M059J (cell line): ENCODE results near the gene GOLGA7B. TPM values are rescaled to one million over a fixed set of nuclear protein-coding genes. Genes with fewer than 3 reads are reported as not detected.

Experiments
- DNase-seq: peaks from one replicate; pipeline ENCODE4 v3.0.0-alpha.2; 2012; ENCODE audit warnings: low read depth
- total RNA-seq: library from RNA; depleted of rRNA; stranded (reverse); fragments of >200 nt; shearing (Covaris generic); gene quantifications from 2 replicates; pipeline ENCODE4 v1.2.3, GENCODE V29; 2014

GOLGA7B gene
- total RNA-seq, 1 experiment from 2014 or later = not detected

GRCh38 chr10:97867220-97867800 lies 17.7 kb downstream of the GOLGA7B start:
- DNase-seq = no peak

DNA sequence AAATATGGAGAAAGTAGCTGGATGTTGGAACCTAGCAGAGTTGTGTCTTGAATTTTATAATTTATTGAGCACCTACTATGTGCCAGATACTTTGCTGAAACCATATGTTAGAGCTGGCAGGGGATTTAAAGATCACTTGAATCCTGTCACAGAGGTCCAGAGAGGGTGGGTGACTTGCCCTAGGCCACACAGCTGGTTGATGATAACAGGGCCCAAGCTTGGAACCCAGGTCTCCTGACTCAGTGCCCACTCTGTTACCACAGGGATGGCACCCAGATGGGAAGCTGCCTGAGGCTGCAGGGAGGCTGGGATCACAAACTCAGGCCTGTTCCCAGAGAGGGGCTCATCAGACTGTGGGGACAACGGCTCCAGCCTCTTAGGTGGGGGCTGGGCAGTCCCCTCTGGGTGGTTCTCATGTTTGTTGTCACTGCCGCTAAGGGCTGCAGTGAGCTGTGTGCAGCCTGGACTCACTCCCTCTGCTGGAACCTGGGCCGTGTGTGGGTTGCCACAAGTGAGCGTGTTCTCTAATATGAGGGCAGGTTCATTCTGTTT lies 18.6 kb downstream of the GOLGA7B start:
- DNase-seq = no peak

DNA sequence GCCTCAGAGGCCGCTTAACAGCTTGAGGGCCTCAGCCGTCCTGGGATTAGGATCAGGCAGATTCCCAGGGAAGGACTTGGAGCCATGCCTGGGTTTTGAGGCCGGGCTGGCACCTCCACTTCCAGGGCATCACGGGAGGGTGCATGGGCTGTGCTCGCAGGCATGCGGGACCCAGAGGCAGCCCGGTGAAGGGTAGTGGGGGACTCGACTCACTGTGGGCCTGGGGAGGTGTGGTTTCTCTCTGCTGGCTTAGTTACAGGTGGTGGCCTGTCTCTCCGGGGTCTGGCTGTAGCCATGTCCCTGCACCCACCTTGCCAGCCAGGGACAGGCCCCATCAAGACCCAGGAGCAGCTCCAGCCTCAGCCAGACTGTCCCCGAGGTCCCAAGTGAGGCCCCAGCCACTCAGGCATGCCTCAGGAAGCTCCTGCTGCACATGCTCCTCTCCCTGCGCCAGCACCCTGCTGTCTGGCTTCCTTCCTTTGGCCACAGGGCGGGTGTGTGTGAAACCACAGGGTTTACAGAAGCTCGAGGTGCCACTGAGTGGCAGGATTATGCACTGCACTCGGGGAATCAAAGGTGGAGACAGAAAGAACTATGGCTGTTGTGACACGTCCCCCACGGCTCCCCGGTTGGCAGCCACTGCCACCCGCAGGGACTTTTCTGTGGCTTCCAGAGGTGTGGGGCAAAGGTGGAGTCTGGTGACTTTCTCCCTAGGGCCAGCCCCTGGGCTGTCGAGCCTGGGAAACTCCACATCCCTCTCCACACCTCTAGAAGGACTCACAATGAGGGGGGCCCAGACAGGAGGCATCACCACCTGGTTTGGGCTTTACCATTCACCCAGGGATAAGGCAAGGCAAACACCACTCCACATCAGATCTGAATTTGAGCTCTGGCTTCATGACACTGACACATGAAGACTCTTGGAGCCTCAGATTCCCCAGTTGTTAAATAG lies 19.7 kb downstream of the GOLGA7B start:
- peak; percentile 88 for DNase-seq

GRCh38 chr10:97870990-97871389 lies 21.3 kb downstream of the GOLGA7B start:
- no peak for DNase-seq

DNA sequence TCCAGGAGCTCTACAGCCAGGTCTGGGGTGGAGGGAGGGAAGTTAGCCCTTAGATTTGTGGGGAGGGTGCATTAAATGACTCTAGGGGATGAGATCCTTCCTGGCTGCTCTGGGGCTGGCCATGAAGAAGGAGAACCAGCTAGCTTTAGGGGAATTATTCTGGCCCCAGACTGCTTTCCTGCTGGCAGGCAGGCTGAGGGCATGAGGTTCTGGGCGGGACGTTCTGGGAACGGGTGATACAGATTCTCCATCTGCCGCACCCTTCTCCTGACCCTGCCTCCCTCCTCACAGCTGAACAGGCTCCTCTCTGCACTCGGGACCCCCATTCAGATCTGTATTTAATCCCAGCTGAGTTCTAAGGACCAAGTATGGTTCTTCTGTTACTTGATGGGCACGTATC lies 23.9 kb downstream of the GOLGA7B start:
- no peak for DNase-seq

DNA sequence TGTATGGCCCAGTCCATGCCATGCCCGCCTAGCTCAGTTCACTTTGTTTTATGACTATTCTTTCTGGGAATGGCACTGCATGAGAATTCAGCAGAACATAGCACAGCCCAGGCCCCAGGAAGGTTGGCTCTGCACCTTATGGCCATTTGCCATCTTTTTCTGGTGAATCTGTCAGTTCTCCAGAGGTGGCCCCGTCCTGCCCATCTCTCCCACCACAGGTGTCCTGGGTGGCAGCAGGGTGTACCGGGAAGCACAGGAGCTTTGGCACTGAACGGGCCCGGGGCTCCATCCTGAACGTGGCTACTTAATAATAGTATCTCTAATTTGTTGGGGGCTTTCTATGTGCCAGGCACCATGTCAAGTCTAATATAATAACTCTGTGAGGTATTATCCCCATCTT lies 24.7 kb downstream of the GOLGA7B start:
- no peak for DNase-seq

DNA sequence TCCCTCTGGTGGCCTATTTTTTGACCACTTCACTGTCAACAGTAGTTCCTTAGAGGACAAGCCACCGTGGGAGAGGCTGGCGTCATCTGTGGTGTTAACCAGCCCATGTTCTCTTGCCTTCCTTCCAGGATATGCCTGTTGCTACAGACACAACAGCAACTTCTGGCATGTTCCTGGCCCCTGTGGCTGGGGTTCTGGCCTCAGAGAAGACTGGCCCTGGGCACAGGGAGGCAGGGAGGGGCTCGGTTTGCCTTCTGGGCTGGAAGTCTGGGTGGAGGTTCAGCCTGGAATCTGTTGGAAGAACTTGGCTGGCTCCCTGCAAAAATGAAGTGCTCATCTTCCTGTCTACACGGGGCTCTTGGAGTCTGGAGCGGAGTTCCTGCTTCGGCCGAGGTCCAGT lies 25.7 kb downstream of the GOLGA7B start:
- DNase-seq = no peak

DNA sequence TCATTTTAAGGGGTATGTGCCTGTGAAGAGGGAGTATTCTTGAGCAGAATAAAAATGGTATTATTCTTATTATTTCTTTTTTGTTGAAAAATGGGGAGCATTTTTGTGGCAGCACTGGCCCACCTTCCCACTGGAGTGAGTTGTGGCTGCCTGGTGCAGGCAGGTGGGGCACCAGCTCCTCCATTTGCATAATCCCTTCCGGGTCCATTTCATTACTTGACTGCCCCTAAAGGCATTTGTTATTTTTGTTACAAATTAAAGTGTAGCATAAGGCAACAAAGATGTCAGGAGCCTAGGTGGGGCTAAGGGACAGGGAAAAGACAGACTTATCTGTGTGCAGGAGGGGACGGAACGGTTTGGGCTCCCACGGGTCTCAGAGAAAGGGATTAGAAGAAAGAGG lies 26.8 kb downstream of the GOLGA7B start:
- DNase-seq = no peak

DNA sequence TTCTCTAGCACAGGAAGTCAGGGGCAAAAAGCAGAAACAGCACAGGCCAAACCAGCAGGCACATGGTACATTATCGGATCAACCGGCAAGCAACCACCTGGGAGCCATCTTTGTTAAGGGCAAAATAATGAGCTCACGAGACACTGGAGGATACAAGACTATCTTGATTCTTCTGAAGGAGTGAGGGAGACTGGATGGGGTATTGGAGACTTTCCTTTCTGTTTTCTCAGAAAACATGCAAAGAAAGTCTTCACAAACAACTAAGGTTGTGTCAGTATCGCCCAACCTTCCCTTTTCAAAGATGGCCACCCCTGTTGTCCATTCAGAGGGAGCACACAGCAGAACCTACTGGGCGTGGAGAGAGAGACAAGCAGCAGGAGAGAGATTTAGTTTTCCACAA lies 29.6 kb downstream of the GOLGA7B start:
- DNase-seq = no peak

DNA sequence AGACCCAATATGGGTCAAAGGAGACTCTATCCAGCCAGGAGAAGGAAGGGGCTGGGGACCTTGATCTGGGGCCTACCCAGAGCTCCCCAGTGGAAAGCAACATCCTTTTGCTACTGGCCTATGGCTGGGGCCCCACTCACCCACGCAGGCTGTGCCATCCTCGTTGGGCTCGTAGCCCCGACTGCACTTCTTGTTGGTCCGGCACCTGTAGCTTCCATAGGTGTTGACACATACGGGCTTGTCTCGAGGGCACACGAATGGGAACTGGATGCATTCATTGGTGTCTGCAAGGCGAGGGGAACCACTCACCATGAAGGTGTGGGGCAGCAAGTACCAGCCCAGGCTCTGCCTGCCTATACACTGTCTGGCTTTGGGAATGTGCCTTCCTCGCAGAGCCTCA lies 30.5 kb downstream of the GOLGA7B start:
- no peak for DNase-seq

DNA sequence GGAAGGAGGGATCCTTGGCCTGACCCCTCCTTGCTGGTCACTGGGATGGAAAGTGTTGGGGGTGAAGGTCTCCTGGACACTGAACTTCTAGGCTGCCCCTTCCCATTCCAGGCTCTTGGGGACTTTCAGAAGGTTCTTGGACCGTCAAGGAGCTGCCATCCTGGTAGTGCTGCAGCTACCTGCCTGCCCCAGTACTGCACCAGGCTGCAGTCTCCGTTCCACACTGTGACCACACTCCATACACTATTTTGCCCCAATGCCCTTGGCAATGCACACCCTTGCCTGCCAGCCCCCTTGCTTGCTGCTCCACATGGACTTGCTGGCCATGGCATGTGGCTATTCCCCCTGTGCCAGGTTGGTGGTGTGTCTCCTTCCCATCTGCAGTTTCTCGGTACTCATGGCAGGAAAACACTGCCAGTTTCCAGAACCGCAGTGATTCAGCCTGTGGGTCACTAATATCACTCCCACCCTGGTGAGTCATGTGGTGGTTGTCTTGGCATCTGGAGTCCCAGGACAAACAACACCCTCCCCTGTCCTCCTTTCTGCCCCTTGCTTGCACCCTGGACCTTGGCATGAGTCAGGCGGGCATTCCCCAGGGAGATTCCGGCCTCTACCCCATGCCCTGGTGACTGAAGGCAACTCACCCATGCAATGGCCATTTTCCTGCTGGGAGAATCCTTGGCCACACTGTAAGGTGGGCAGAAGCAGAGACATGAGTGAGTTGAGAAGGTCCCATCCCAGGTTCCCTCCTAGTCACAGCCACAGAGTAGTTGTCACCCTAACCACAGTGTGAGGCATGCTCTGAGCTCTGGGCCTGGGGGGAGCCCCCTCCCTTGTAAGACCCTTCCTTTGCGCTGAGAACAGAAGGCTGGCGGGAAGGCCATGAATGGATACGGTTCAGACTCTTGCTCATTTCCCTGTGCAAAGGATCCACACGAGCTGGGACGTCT lies 32.8 kb downstream of the GOLGA7B start:
- DNase-seq = peak; percentile 99

- DNase-seq = no peak
Observed at GRCh38 chr10:97883092-97883485, 33.4 kb downstream of the GOLGA7B start.

DNA sequence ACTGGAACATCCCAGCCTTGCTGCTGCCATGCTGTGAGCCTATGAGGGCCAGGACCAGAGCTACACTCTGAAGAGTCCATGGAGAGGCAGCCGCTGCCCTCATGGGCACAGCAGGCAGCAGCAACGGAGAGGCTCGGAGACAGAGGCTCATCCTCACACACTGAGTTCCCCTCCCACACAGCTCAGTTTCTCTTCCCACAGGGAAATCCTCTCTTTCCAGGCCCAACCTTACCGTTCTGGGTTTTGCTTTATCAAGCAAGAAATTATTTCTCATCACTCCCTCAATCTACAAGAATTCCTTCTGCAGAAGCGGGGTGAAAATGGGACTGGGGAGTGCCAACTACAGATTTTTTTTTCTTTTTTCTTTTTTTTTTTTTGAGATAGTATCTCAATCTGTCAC lies 36.6 kb downstream of the GOLGA7B start:
- DNase-seq = no peak

GRCh38 chr10:97887399-97887798 lies 37.8 kb downstream of the GOLGA7B start:
- peak; percentile 76 for DNase-seq

GRCh38 chr10:97888134-97888533 lies 38.5 kb downstream of the GOLGA7B start:
- no peak for DNase-seq

- DNase-seq = peak; percentile 78
Observed at GRCh38 chr10:97888641-97889262, 39.1 kb downstream of the GOLGA7B start.

DNA sequence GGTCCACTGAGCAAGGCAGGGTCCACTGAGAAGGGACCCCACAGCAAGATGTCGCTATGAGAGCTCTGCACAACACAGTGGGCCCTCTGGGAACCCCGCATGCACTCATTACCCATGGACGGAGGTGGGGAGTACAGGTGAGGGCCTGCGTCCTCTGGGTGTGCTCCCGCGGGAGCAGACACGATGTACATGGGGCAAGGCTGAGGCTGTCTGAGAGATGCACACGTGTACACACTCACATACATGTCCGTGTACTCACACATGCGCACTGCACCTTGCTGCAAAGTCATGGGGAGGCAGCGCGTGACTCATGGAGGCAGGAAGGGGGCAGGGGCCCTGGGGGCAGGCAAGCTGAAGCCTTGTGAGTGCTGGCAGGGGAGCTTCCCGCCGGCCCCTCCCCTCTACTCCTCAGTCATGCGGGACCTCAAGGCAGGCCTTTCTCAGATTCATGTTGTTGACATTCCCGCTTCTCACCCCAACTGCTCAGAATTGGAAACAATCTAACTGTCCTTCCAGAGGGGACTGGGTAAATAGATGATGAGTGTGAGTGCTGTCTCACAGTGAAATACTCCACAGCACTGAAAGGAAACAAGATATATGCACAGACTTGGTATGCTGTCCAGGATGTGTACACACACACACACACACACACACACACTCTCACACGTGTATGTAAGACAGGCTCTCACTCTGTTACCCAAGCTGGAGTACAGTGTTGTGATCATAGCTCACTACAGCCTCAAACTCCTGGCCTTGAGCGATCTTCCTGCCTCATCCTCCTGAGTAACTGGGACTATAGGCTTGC lies 40.0 kb downstream of the GOLGA7B start:
- peak; percentile 66 for DNase-seq

- no peak for DNase-seq
Observed at GRCh38 chr10:97891497-97892167, 42.0 kb downstream of the GOLGA7B start.

DNA sequence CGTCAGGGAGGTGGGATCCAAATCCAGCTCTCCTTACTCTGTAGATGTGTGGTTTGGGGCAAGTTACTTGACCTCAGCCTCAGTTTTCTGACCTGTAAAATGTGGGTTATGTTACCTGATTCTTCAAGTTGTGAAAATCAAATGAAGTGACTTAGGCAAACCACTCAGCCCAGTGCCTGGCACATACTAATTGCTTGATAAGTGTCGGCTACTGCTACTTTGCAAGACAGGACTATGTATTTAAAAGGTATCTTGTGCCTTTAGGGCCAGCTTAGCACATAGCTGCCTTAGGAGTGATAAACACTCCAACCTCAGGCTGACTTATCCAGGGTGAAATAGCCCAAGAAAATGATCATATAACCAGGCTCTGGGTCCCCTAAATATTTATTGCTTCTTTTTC lies 42.9 kb downstream of the GOLGA7B start:
- DNase-seq = no peak

GRCh38 chr10:97892939-97893338 lies 43.3 kb downstream of the GOLGA7B start:
- DNase-seq = no peak
